ENCODE results near the gene GART.
"Not testable (repeated sequence)": the region's sequence is repeated elsewhere in the genome, so short reads cannot be mapped to it uniquely, and the experiment has no call there.

GART gene

DNA sequence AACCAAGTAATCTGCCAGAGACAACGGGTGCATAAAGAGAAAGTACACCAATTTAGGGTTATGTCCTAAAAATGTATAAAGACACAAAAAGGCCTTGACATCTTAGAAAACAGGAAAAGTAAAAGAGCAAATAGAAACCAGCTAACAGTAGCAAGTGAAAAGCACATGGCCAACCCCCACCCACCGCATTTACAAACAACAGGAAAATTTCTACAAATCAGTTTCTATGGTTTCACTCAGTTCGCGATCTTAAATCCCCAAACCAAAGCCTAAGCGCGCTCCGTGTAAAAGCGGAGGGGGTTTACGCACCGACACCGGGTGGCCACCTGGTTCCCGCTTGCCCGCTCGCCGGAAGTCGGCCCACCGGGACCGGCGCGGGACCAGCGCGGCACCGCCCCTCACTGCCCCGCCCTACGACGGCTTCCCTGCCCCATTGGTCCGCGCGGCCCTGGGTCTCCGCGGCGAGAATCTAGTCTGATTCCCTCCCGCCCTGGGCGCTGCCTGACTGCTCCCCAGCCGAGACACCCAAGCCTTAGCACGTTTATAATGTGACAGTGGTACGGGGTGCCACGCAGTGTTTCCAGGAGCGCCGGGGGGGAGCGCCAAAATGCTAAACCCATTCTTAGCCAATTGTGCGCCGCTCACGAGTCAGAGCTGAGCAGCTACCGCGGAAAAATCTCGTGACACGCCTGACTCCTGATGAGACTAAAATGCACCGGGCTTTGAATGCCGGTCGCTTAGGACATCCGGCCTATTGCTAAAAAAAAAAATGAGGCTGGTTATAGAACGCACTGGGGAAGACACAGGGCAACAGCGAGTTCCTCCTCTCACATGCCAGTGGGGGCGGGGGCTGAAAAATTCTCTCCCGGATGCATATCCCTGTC is at the start of gene GART:
TSS of gene GART (minus strand) at position 362 of the 884 bp plus-strand sequence. CDS start 2,802 bp downstream, outside the sequence.
- H3K4me3 ChIP-seq, result peak within 1 kb of the TSS; percentile 83
- peak within 1 kb of the TSS; percentile 98 for H3K9ac ChIP-seq
- no peak for TF ChIP-seq Cebpa-rat (IDR thresholded peaks at IDR 0.05)
- peaks cover 37% of the 10 kb centered on the region for H3K36me3 ChIP-seq
- peak within 1 kb of the TSS; percentile 91 for H3K4me2 ChIP-seq
- peaks cover 39% of the 10 kb centered on the region for H4K20me1 ChIP-seq
- H3K4me1 ChIP-seq, result peaks cover 33% of the 10 kb centered on the region
- peak within 1 kb of the TSS; percentile 98 for H3K27ac ChIP-seq
- H3K27me3 ChIP-seq, result no peaks in the 10 kb centered on the region
- H3K9me3 ChIP-seq, result no peaks in the 10 kb centered on the region

DNA sequence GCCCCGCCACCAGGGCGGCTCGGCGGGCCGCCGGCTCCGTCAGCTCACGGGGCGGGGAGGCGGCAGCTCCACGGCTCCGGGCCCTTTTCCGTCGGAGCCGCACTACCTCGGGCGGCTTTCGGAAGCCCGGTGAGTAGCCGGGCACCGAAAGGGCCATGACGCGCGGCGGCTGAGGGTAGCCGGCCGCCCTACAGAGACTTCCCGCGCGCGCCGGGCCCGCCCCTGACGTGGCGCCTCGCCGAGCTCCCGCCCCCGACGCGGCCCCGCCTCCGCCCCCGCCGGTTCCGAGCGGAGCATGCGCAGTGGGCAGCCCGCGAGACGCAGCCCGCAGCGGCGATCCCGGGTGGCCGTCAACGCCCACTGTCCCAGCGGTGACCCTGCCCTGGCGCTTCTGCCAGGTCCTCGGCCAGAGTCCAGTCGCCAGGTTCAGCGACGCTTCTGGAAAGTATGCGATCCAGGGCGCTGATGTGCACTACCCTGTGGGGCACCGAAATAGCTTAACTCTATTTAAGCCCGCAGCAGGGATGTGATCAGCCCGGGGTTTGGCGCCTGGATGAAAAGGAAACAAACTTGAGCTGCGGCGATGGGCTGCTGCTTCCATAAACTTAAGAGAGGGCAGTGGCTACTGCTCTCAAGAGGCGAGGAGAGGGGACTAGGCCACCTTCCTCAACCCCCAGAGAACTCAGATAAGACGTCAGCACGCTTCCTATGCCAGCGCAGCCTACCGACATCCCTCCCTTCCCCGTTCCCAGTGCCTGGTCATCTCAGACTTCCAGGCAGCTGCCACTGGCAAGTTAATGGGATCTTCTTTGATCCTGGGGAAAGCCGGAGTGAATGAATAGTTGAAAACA is 46.8 kb upstream of the GART start, which contains the start of gene DONSON:
TSS of gene DONSON (minus strand) at position 200 of the 851 bp plus-strand sequence. CDS start at position 157, 43 bp downstream.
- H3K36me3 ChIP-seq, result peaks cover 17% of the 10 kb centered on the region; the same call in 1 of the 2 replicates
- H3K9ac ChIP-seq, result peak within 1 kb of the TSS; percentile 88
- H3K4me3 ChIP-seq, result peak within 1 kb of the TSS; percentile 85
- H4K20me1 ChIP-seq, result no peaks in the 10 kb centered on the region
- H3K4me2 ChIP-seq, result peak within 1 kb of the TSS; percentile 95
- H3K27me3 ChIP-seq, result no peaks in the 10 kb centered on the region
- no peak for TF ChIP-seq Cebpa-rat (IDR thresholded peaks at IDR 0.05)
- peaks cover 22% of the 10 kb centered on the region for H3K4me1 ChIP-seq
- no peaks in the 10 kb centered on the region for H3K9me3 ChIP-seq
- H3K27ac ChIP-seq, result peak within 1 kb of the TSS; percentile 79

DNA sequence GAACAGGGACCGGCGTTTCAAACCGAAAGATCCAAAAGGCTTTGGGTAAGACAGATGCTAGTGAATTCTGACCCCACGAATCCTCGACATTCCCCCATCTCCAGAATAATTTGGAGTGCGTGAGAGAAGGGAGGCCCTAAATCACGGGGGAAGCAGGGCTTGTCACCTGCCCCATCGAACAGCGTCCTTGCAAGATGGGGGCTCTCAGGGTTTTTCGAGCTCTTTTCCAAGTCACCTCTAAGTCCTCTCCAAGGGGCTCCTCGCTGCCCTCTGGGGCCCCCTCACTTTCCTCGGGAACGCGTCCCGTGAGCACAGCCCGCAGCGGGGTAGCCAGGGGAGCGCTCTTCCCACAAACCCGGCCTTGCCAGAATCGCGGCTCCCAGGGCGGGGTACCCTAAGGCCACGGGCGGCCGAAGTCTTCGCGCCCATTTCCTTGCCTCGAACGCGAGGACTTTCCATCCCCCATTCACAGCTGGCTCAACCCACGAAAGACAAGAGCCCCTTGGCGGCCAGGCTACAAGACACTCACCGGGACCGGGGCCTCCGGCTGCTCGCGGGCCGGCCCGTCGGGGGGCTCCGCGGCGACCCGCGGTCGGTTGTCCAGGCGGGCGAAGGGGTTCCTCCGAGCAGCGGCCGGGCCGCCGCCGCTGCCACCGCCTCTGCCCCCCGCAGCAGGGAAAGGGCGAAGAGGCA is 46.0 kb upstream of the GART start:
- no peak for TF ChIP-seq Cebpa-rat (IDR thresholded peaks at IDR 0.05)
- H4K20me1 ChIP-seq, result no peaks in the 10 kb centered on the region
- H3K4me2 ChIP-seq, result peak overlapping the region; percentile 95
- H3K36me3 ChIP-seq, result peaks cover 10% of the 10 kb centered on the region; the same call in 1 of the 2 replicates
- H3K4me1 ChIP-seq, result peaks cover 22% of the 10 kb centered on the region
- H3K9me3 ChIP-seq, result no peaks in the 10 kb centered on the region
- H3K9ac ChIP-seq, result peak overlapping the region; percentile 88
- H3K27me3 ChIP-seq, result no peaks in the 10 kb centered on the region
- peak overlapping the region; percentile 79 for H3K27ac ChIP-seq
- H3K4me3 ChIP-seq, result peak overlapping the region; percentile 85

DNA sequence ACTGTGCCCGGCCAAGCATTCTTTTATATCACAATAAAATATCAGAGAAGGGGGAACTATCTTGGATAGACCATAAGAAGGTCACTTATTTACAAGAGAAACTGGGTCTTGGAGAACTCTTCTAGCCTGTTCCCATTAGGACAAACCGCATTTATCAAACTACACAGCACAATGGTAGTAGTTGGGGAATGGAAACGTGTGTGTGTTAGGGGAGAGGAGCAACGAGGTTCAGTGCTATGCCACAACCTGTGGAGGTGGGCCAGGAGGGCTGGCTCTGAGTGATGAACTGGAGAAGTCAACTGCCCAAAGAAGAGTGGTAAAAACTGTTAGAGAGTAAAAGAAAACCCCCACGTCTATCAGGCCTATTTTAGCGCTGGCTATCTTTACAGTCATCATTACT is 45.0 kb upstream of the GART start:
- H3K4me1 ChIP-seq, result peaks cover 22% of the 10 kb centered on the region
- peak overlapping the region; percentile 95 for H3K4me2 ChIP-seq
- no peaks in the 10 kb centered on the region for H4K20me1 ChIP-seq
- TF ChIP-seq Cebpa-rat (IDR thresholded peaks at IDR 0.05), result no peak
- H3K27me3 ChIP-seq, result no peaks in the 10 kb centered on the region
- H3K4me3 ChIP-seq, result peak overlapping the region; percentile 85; the same call in 1 of the 2 replicates
- H3K27ac ChIP-seq, result no peak overlapping the region
- no peak overlapping the region; the same call in 1 of the 2 replicates for H3K9ac ChIP-seq
- H3K36me3 ChIP-seq, result peaks cover 20% of the 10 kb centered on the region; the same call in 1 of the 2 replicates
- H3K9me3 ChIP-seq, result no peaks in the 10 kb centered on the region

DNA sequence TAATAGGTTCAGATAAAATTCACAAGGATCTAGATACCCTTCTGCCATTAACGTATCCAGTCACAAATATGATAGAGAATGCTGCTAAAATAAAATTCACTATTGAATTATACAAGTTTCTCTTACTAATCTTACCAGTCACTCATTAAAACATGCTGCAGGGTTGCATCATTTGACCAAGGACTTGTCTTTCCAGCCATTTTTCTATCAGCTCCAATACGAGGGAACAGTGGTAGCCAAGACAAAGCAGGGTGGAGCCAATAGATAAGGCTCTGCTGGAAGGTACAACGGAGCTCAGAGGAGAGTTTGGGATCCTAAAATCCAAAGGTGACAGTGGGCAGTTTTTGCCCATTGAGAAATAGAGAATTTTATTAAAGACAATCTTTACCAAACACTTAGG is 42.5 kb upstream of the GART start:
- H3K4me2 ChIP-seq, result no peak overlapping the region
- no peak overlapping the region for H3K4me3 ChIP-seq
- H3K27me3 ChIP-seq, result no peaks in the 10 kb centered on the region
- peaks cover 22% of the 10 kb centered on the region for H3K4me1 ChIP-seq
- H4K20me1 ChIP-seq, result no peaks in the 10 kb centered on the region
- no peak overlapping the region for H3K9ac ChIP-seq
- H3K27ac ChIP-seq, result no peak overlapping the region
- no peaks in the 10 kb centered on the region for H3K9me3 ChIP-seq
- H3K36me3 ChIP-seq, result peaks cover 32% of the 10 kb centered on the region
- TF ChIP-seq Cebpa-rat (IDR thresholded peaks at IDR 0.05), result no peak

DNA sequence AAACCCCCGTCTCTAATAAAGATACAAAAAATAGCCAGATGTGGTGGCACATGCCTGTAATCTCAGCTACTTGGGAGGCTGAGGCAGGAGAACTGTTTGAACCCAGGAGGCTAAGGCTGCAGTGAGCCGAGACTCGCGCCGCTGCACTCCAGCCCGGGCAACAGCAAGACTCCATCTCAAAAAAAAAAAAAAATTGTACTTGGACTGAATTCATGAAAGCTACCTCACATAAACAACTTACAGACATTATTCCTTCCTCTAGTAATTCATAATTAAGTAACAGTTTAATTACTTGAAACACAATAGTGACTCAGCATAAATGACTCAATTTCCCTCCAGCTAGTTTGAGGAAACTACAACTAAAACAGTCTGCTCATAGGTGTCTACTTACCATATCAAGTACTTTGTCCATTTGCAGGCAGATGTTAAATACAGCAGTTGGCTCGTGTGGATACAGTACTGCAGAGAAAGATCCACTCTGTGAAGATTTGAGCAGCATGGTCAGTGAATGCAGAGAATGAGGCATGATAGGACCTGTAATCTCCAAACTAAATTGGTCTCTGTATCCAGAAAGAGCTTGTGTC is 37.1 kb upstream of the GART start:
- H3K9ac ChIP-seq, result no peak overlapping the region
- no peak for TF ChIP-seq Cebpa-rat (IDR thresholded peaks at IDR 0.05)
- H3K36me3 ChIP-seq, result peaks cover 70% of the 10 kb centered on the region
- no peak overlapping the region for H3K4me3 ChIP-seq
- H3K4me1 ChIP-seq, result no peaks in the 10 kb centered on the region
- no peaks in the 10 kb centered on the region for H3K27me3 ChIP-seq
- H3K27ac ChIP-seq, result no peak overlapping the region
- no peak overlapping the region for H3K4me2 ChIP-seq
- H3K9me3 ChIP-seq, result no peaks in the 10 kb centered on the region
- peaks cover 42% of the 10 kb centered on the region for H4K20me1 ChIP-seq

DNA sequence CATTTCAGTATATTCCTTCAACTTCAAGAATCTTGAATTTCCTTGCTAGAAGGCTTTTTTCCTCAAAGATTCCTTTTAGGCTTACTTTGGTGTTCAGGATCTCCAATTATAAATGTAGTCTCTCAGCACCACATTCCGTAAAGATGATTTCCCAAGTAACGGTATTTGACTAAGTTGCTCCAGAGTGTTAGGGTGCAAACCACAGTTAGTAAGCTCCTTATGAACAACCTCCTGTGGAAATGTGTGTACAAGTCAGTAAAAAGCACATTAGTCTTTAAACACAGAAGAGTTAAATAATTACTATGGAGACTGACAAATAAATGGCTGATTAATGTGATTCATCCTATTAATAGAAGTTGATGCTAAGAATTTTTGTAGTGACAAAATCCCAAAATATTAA is 36.3 kb upstream of the GART start:
- no peaks in the 10 kb centered on the region for H3K27me3 ChIP-seq
- H4K20me1 ChIP-seq, result peaks cover 49% of the 10 kb centered on the region
- no peaks in the 10 kb centered on the region for H3K9me3 ChIP-seq
- no peak overlapping the region for H3K4me3 ChIP-seq
- peaks cover 78% of the 10 kb centered on the region for H3K36me3 ChIP-seq
- H3K27ac ChIP-seq, result no peak overlapping the region
- H3K4me1 ChIP-seq, result no peaks in the 10 kb centered on the region
- no peak overlapping the region for H3K9ac ChIP-seq
- no peak for TF ChIP-seq Cebpa-rat (IDR thresholded peaks at IDR 0.05)
- no peak overlapping the region for H3K4me2 ChIP-seq

DNA sequence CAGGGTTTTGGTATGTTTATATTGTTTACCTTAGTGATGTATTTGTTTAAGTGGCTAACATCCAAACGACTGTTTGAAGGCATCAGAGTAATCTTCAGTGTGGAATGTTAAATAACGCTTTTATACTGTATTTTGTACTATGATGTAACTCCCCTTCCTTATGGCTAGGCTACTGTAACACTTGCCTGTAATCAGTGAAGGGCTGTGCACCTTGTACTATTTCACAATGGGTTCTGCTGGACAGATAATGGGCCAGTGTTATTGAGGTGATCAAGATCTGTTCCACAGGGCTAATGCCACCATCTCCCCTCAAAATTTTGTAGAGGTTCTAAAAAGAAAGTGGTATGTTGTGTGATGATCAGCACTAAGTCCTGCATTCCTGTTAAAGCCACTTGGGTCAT is 34.8 kb upstream of the GART start:
- Histone ChIP-seq H4K20me1 (peaks cover 62% of the 10 kb centered on the region), H3K36me3 (peaks cover 80% of the 10 kb centered on the region)
- H3K27me3 ChIP-seq, H3K9me3 ChIP-seq, H3K4me3 ChIP-seq, H3K4me2 ChIP-seq, H3K27ac ChIP-seq, H3K9ac ChIP-seq, H3K4me1 ChIP-seq: not testable (repeated sequence)

DNA sequence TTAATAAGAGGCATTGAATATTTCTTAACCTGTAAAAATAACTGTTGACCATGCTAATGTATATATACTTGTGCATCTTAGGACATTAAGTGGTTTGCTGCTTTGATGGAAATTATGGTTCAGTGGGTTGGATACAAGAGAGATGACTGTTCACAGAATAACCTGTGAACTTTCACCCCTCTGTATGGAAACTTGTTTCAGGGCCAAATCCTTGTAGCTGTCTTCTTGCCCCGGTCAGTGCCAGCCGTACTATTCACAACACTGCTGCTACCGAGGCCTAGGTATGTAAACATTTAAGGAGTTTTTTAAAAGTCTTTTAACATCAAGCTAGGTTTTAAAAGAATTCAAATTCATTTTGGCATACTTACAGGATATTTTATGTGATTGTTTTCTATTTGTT is 30.4 kb upstream of the GART start:
- no peak overlapping the region for H3K4me2 ChIP-seq
- no peaks in the 10 kb centered on the region for H3K9me3 ChIP-seq
- H3K36me3 ChIP-seq, result peaks cover 89% of the 10 kb centered on the region
- no peak overlapping the region for H3K4me3 ChIP-seq
- H3K9ac ChIP-seq, result no peak overlapping the region
- H3K27ac ChIP-seq, result no peak overlapping the region
- TF ChIP-seq Cebpa-rat (IDR thresholded peaks at IDR 0.05), result no peak
- H3K4me1 ChIP-seq, result no peaks in the 10 kb centered on the region
- peaks cover 93% of the 10 kb centered on the region for H4K20me1 ChIP-seq
- H3K27me3 ChIP-seq, result no peaks in the 10 kb centered on the region
